Measurements from ENCODE around the gene LRSAM1.

DNA sequence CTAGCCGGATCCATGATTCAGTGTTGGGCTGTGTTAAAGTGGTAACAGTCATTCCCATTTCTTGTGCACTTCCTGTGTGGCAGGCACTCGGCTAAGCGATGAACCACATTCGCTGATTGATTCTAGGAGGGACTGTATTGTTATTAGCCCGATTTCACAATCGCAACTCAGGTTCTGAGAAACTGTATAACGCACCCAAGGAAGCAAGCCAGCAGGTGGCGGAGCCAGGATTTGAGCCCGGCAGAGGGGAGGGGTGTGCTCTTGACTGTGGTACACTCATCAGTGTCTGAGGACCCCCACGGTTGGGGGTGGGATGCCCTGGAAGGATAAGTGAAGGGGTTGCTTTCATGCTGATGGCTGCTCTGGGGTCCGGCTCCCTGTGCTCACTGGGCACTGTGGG is 34.7 kb downstream of the LRSAM1 start:
- TF ChIP-seq, protein P1, sequence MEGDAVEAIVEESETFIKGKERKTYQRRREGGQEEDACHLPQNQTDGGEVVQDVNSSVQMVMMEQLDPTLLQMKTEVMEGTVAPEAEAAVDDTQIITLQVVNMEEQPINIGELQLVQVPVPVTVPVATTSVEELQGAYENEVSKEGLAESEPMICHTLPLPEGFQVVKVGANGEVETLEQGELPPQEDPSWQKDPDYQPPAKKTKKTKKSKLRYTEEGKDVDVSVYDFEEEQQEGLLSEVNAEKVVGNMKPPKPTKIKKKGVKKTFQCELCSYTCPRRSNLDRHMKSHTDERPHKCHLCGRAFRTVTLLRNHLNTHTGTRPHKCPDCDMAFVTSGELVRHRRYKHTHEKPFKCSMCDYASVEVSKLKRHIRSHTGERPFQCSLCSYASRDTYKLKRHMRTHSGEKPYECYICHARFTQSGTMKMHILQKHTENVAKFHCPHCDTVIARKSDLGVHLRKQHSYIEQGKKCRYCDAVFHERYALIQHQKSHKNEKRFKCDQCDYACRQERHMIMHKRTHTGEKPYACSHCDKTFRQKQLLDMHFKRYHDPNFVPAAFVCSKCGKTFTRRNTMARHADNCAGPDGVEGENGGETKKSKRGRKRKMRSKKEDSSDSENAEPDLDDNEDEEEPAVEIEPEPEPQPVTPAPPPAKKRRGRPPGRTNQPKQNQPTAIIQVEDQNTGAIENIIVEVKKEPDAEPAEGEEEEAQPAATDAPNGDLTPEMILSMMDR (IDR thresholded peaks at IDR 0.05): no peak
- no peak for TF ChIP-seq POLR2A (IDR thresholded peaks at IDR 0.05)
